GM15510 (cell line): ENCODE data around the gene PROSER3.
A peak's percentile ranks its signal among the peaks of the same experiment; 100 is the strongest.

Experiments
- POLR2A ChIP-seq: IDR thresholded peaks from 3 replicates; pipeline ENCODE4 v1.6.1; 2011; ENCODE audit warnings: borderline replicate concordance; ENCODE audit not compliant: insufficient read length; ENCODE audit errors: extremely low read depth

The PROSER3 gene

DNA sequence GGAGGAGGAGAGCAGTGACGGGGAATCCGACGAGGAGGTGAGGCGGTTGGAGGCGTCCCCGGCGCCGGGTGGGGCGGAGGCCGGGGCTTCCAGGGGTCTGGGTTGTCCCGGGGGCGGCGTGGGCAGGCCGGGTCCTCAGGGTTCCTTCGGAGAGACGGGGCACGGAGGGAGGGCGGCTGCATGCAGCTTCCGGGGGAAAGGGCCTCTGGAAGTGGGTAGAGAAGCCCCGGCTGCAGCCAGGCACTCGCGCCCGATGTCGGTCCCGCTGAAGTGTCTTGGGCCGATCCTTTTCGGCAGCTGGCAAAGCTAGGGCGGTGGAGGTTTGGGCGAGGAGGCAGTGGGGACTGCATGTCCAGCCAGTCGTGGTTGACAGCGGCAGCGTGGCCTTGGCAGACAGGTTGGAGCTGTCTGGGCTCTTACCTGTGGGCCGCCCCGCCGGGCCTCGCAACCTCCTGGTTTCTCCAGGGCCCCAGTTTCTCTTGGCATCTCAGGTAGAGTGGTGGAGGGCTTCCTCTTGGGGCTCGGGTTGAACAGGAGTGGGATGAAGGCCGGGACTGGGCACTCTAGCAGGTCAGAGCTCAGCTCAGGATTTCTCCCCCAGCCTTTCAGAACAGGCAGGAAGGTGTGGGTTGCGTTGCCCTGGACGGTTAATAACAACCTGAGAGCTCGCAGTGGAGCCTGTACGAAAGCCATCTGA is 39.5 kb upstream of the PROSER3 start:
- peak; percentile 7 for TF ChIP-seq POLR2A

DNA sequence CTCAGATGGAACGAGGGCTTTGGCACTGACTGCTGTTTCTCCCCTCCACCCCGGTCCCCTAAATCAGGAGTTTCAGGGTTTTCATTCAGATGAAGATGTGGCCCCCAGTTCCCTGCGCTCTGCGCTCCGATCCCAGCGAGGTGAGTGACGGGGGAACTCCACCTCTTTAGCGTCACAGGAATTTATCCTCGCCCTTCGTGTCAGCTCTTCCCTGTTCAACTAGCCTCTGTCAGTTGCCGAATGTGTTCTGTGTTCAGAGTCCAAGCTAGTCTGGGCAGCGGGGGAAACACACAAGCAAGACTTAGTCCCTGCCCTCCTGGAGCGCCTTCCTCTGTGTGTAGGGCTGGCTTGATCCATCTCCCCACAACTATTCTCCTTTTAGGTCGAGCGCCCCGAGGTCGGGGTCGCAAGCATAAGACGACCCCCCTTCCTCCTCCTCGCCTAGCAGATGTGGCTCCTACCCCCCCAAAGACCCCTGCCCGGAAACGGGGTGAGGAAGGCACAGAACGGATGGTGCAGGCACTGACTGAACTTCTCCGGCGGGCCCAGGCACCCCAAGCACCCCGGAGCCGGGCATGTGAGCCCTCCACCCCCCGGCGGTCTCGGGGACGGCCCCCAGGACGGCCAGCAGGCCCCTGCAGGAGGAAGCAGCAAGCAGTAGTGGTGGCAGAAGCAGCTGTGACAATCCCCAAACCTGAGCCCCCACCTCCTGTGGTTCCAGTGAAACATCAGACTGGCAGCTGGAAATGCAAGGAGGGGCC is 38.4 kb upstream of the PROSER3 start:
- TF ChIP-seq POLR2A = no peak

GRCh38 chr19:35720163-35720524 is 37.8 kb upstream of the PROSER3 start:
- no peak for TF ChIP-seq POLR2A

- TF ChIP-seq POLR2A = no peak
Measured at GRCh38 chr19:35720648-35721047, 37.3 kb upstream of the PROSER3 start.

DNA sequence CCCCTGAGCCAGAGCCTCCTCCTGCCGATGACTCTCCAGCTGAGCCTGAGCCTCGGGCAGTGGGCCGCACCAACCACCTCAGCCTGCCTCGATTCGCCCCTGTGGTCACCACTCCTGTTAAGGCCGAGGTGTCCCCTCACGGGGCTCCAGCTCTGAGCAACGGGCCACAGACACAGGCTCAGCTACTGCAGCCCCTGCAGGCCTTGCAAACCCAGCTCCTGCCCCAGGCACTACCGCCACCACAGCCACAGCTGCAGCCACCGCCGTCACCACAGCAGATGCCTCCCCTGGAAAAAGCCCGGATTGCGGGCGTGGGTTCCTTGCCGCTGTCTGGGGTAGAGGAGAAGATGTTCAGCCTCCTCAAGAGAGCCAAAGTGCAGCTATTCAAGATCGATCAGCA is 36.6 kb upstream of the PROSER3 start:
- no peak for TF ChIP-seq POLR2A

DNA sequence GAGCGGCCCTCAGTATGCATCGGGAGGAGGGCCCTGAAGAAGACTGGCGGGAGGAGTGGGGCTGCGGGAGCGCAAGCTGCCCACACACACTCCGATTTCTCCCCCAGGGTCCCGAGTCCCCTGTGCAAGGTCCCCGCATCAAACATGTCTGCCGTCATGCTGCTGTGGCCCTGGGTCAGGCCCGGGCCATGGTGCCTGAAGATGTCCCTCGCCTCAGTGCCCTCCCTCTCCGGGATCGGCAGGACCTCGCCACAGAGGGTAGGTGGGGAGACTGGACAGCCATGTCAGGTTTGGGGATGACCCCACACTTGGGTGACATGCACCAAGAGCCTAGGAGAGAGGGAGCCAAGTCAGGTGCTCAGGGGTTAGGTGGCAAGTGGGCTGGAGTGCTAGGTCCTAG is 35.5 kb upstream of the PROSER3 start:
- TF ChIP-seq POLR2A = no peak

DNA sequence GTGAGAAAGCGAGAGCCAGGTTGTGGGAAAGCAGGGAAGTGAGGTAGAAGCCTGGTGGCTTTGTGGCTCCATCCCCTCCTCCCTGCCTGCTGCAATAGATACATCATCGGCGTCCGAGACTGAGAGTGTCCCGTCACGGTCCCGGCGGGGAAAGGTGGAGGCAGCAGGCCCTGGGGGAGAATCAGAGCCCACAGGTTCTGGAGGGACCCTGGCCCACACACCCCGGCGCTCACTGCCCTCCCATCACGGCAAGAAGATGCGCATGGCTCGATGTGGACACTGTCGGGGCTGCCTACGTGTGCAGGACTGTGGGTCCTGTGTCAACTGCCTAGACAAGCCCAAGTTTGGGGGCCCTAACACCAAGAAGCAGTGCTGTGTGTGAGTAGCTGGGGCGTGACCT is 35.1 kb upstream of the PROSER3 start:
- TF ChIP-seq POLR2A = no peak

DNA sequence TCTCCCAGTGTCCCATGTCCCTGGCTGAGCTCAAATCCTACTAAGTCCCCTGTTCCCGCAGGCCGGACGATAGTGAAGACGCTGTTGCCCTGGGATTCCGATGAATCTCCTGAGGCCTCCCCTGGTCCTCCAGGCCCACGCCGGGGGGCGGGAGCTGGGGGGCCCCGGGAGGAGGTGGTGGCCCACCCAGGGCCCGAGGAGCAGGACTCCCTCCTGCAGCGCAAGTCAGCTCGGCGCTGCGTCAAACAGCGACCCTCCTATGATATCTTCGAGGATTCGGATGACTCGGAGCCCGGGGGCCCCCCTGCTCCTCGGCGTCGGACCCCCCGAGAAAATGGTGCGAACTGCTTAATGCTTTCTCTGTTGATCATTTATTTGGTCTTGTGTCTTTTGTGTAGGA is 34.3 kb upstream of the PROSER3 start:
- TF ChIP-seq POLR2A = no peak

GRCh38 chr19:35724560-35724959 is 33.4 kb upstream of the PROSER3 start:
- TF ChIP-seq POLR2A = no peak

DNA sequence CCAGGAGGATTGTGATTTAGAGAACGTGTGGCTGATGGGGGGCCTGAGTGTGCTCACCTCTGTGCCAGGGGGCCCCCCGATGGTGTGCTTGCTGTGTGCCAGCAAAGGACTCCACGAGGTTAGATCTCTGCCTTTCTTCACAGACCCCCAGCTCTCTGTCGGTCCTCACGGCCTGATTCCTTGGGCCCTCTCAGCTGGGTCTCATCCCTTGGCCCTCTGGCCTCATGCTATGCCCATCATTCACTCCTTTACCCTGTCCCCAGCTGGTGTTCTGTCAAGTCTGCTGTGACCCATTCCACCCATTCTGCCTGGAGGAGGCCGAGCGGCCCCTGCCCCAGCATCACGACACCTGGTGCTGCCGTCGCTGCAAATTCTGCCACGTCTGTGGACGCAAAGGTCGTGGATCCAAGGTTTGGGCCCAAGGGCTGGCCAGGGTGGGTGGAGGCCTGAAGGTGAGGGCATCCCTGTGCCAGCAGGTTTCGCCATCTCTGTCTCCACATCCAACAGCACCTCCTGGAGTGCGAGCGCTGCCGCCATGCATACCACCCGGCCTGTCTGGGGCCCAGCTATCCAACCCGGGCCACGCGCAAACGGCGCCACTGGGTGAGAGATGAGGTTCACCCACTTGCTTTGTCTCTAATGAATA is 32.6 kb upstream of the PROSER3 start:
- TF ChIP-seq POLR2A = no peak

GRCh38 chr19:35727053-35727955 is 30.7 kb upstream of the PROSER3 start:
- no peak for TF ChIP-seq POLR2A

DNA sequence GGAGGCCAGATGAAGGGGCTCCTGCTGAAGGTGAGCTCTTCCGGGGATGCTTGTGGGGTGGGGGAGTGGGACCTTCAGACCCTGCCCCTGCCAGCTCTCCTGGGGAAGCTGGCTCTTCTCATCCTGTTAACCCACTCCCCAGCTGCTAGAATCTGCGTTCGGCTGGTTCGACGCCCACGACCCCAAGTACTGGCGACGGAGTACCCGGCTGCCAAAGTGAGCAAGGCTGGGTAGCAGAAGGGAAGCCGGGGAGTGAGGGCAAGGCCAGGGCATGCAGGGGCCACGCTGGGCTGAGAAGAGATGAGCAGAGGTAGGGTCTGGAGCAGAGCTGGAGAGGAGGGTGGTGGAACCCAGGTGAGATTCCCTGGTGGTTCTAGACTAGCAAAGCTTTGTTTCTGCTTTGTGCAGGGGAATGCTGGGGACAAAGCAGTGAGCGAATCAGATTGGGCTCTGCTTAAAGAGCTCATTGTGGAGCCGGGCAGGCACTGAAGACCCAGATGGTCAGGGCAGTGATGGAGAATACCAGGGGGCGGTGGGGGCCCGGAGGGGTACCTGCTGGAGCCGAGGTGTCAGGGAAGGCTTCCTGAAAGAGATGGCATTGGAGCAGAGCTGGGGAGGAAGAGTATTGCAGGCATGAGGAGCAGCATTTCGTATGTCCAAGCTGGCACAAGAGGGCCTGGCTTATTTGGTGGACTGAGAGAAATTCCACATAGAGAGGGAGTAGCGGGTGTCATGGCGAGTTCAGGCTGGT is 29.8 kb upstream of the PROSER3 start:
- no peak for TF ChIP-seq POLR2A

- TF ChIP-seq POLR2A = no peak
Measured at GRCh38 chr19:35729021-35729420, 29.0 kb upstream of the PROSER3 start.

- no peak for TF ChIP-seq POLR2A
Measured at GRCh38 chr19:35729763-35730162, 28.2 kb upstream of the PROSER3 start.
